IMR-90 (cell line): ENCODE results near the gene SSBP3. TPM values are rescaled to one million over a fixed set of nuclear protein-coding genes. Genes with fewer than 3 reads are reported as not detected.

Source experiments
- ATAC-seq: fragments of 200-7000 bp; cut with Tn5 transposase; 2 replicates; pipeline ENCODE4 v1.9.1; 2020; ENCODE audit warnings: low read depth, mild to moderate bottlenecking, moderate library complexity
- BruUV-seq: library from RNA; stranded (reverse); fragments of 400-500 nt; replicated peaks from 2 replicates; lab custom pipeline; 2021; lab: Mats Ljungman, UMichigan
- CTCF ChIA-PET: fragments of 300-600 bp; formaldehyde crosslinking; extraction: SDS; loops from one replicate; lab custom pipeline; 2021; ENCODE audit warnings: antibody characterized with exemption; lab: Yijun Ruan, JAX
- POLR2A ChIA-PET: fragments of 300-600 bp; sonication (Branson Sonifier 250); formaldehyde crosslinking; loops from one replicate; lab custom pipeline; 2022; ENCODE audit warnings: antibody characterized with exemption; ENCODE audit not compliant: unreplicated experiment; lab: Charles Lee
- DNase-seq: peaks from one replicate; pipeline ENCODE4 v3.0.0; 2013
- H2AFZ ChIP-seq: replicated peaks from 2 replicates; pipeline ENCODE3; 2013; ENCODE audit warnings: low read length, mild to moderate bottlenecking; ENCODE audit not compliant: poor library complexity
- H2AK5ac ChIP-seq: 2 replicates; pipeline ENCODE4 v1.6.1; 2013; ENCODE audit warnings: low read depth, low read length, inconsistent platforms
- H2AK9ac ChIP-seq: replicated peaks from 2 replicates; pipeline ENCODE3; 2013; ENCODE audit warnings: mild to moderate bottlenecking, low read depth, low read length, moderate library complexity; ENCODE audit not compliant: poor library complexity
- H2BK120ac ChIP-seq: 2 replicates; pipeline ENCODE4 v1.6.1; 2013; ENCODE audit warnings: low read depth, low read length, inconsistent platforms
- H2BK15ac ChIP-seq: 3 replicates; pipeline ENCODE4 v1.6.1; 2013; ENCODE audit warnings: low read depth, low read length, inconsistent platforms
- H2BK20ac ChIP-seq: 2 replicates; pipeline ENCODE4 v1.6.1; 2013; ENCODE audit warnings: low read depth, mild to moderate bottlenecking, inconsistent platforms, low read length, moderate library complexity
- H2BK5ac ChIP-seq: 2 replicates; pipeline ENCODE4 v1.6.1; 2013; ENCODE audit warnings: mild to moderate bottlenecking, low read depth, low read length, inconsistent platforms; ENCODE audit not compliant: poor library complexity, severe bottlenecking
- H3K14ac ChIP-seq: replicated peaks from 2 replicates; pipeline ENCODE4 v1.6.1; 2013; ENCODE audit warnings: low read depth, low read length, inconsistent platforms
- H3K18ac ChIP-seq: 2 replicates; pipeline ENCODE4 v1.6.1; 2013; ENCODE audit warnings: low read depth, low read length, control low read depth
- H3K23ac ChIP-seq: 2 replicates; pipeline ENCODE4 v1.6.1; 2013; ENCODE audit warnings: low read depth, low read length, inconsistent platforms
- H3K27ac ChIP-seq: 2 replicates; pipeline ENCODE4 v1.5.1; 2013; ENCODE audit warnings: mild to moderate bottlenecking, control low read depth, low read length; ENCODE audit not compliant: insufficient read depth
- H3K27me3 ChIP-seq: 2 replicates; pipeline ENCODE4 v1.6.1; 2013; ENCODE audit warnings: low read length; ENCODE audit not compliant: control insufficient read depth, insufficient read depth
- H3K36me3 ChIP-seq: 2 replicates; pipeline ENCODE4 v1.6.1; 2013; ENCODE audit warnings: low read length, mixed read lengths; ENCODE audit not compliant: control insufficient read depth, insufficient read depth
- H3K4ac ChIP-seq: 2 replicates; pipeline ENCODE4 v1.6.1; 2013; ENCODE audit warnings: low read depth, low read length, inconsistent platforms
- H3K4me1 ChIP-seq: 2 replicates; pipeline ENCODE4 v1.6.1; 2013; ENCODE audit warnings: low read length, mixed read lengths; ENCODE audit not compliant: control insufficient read depth, insufficient read depth
- H3K4me2 ChIP-seq: 2 replicates; pipeline ENCODE4 v1.6.1; 2013; ENCODE audit warnings: low read depth, mild to moderate bottlenecking, control low read depth, low read length, moderate library complexity
- H3K4me3 ChIP-seq: 2 replicates; pipeline ENCODE4 v1.5.1; 2013; ENCODE audit warnings: low read depth, mild to moderate bottlenecking, control low read depth, low read length, moderate library complexity; ENCODE audit not compliant: insufficient read depth
- H3K56ac ChIP-seq: 2 replicates; pipeline ENCODE4 v1.6.1; 2013; ENCODE audit warnings: low read length, inconsistent platforms; ENCODE audit not compliant: insufficient read depth; ENCODE audit errors: extremely low read depth
- H3K79me1 ChIP-seq, 2 experiments: 2 replicates each; pipeline ENCODE4 v1.6.1; 2013; ENCODE audit warnings: low read length in 2 of 2, inconsistent platforms in 1 of 2, low read depth in 1 of 2
- H3K9ac ChIP-seq: 2 replicates; pipeline ENCODE4 v1.6.1; 2013; ENCODE audit warnings: low read depth, low read length, control low read depth
- H3K9me1 ChIP-seq: 2 replicates; pipeline ENCODE4 v1.6.1; 2013; ENCODE audit warnings: low read length, inconsistent platforms; ENCODE audit not compliant: insufficient read depth
- H3K9me3 ChIP-seq: 2 replicates; pipeline ENCODE4 v1.6.1; 2013; ENCODE audit warnings: low read length; ENCODE audit not compliant: control insufficient read depth, insufficient read depth
- H4K20me1 ChIP-seq: 2 replicates; pipeline ENCODE4 v1.6.1; 2013; ENCODE audit warnings: low read length, inconsistent platforms; ENCODE audit not compliant: insufficient read depth
- H4K5ac ChIP-seq: 2 replicates; pipeline ENCODE4 v1.6.1; 2013; ENCODE audit warnings: mild to moderate bottlenecking, low read depth, low read length, control low read depth
- H4K8ac ChIP-seq, 2 experiments: 2 replicates each; pipeline ENCODE4 v1.6.1; 2013; ENCODE audit warnings: low read depth in 2 of 2, low read length in 2 of 2, control low read depth in 1 of 2, inconsistent platforms in 1 of 2
- H4K91ac ChIP-seq: 2 replicates; pipeline ENCODE4 v1.6.1; 2013; ENCODE audit warnings: low read depth, low read length, inconsistent platforms; ENCODE audit not compliant: insufficient read depth
- BHLHE40 ChIP-seq: fragments of 150-350 bp; IDR thresholded peaks from 2 replicates; pipeline ENCODE4 v1.6.1; 2016; ENCODE audit warnings: mild to moderate bottlenecking, low read depth, low read length
- CEBPB ChIP-seq: IDR thresholded peaks from 2 replicates; pipeline ENCODE4 v1.6.1; 2012; ENCODE audit warnings: low read depth, low read length, improper control_type of control experiment
- CHD1 ChIP-seq: IDR thresholded peaks from 2 replicates; pipeline ENCODE4 v1.6.1; 2012; ENCODE audit warnings: low read depth, low read length, improper control_type of control experiment
- FOS ChIP-seq: fragments of 150-350 bp; IDR thresholded peaks from 2 replicates; pipeline ENCODE4 v1.6.1; 2016; ENCODE audit warnings: low read depth, low read length
- MAFK ChIP-seq: IDR thresholded peaks from 2 replicates; pipeline ENCODE4 v1.6.1; 2012; ENCODE audit warnings: low read depth, low read length, improper control_type of control experiment
- MAZ ChIP-seq: IDR thresholded peaks from 2 replicates; pipeline ENCODE4 v1.6.1; 2012; ENCODE audit warnings: low read depth, mild to moderate bottlenecking, low read length, improper control_type of control experiment, moderate library complexity, borderline replicate concordance
- MXI1 ChIP-seq: IDR thresholded peaks from 2 replicates; pipeline ENCODE4 v1.6.1; 2012; ENCODE audit warnings: low read depth, mild to moderate bottlenecking, low read length, moderate library complexity, borderline replicate concordance
- NFE2L2 ChIP-seq: fragments of 150-350 bp; IDR thresholded peaks from 2 replicates; pipeline ENCODE4 v1.6.1; 2016; ENCODE audit warnings: low read depth, mild to moderate bottlenecking, low read length
- POLR2A ChIP-seq: IDR thresholded peaks from 2 replicates; pipeline ENCODE4 v1.6.1; 2012; ENCODE audit warnings: mild to moderate bottlenecking, low read depth, low read length
- RAD21 ChIP-seq: IDR thresholded peaks from 2 replicates; pipeline ENCODE4 v1.6.1; 2012; ENCODE audit warnings: low read length, improper control_type of control experiment
- RCOR1 ChIP-seq: IDR thresholded peaks from 2 replicates; pipeline ENCODE4 v1.6.1; 2012; ENCODE audit warnings: mild to moderate bottlenecking, low read length, improper control_type of control experiment; ENCODE audit not compliant: insufficient replicate concordance
- RFX5 ChIP-seq: IDR thresholded peaks from 2 replicates; pipeline ENCODE4 v1.8.0; 2012; ENCODE audit warnings: low read depth, mild to moderate bottlenecking, low read length, moderate library complexity
- SMC3 ChIP-seq: fragments of 150-350 bp; IDR thresholded peaks from 2 replicates; pipeline ENCODE4 v1.6.1; 2016; ENCODE audit warnings: low read depth, mild to moderate bottlenecking, antibody characterized with exemption, low read length, moderate library complexity
- WGBS, 2 experiments: methylation state at CpG; one replicate each; pipeline versions ENCODE4 v1.1.5 to v1.1.7; 2013; ENCODE audit warnings: missing lambda C conversion rate in 2 of 2; ENCODE audit not compliant: insufficient read length in 1 of 2; ENCODE audit errors: extremely low coverage in 2 of 2; 5-methylcytosine and 5-hydroxymethylcytosine counted together
- dilution Hi-C: fragments of 300-500 bp; cut with HindIII; formaldehyde crosslinking; loops from one replicate; pipeline ENCODE4 v1.14.3; 2018; ENCODE audit warnings: low sequenced_read_pairs; ENCODE audit not compliant: unreplicated experiment
- in situ Hi-C: fragments of 300-500 bp; cut with MboI; formaldehyde crosslinking; loops from 3 replicates; pipeline ENCODE4 v1.14.3; 2019; ENCODE audit warnings: low sequenced_read_pairs, inconsistent platforms, mixed read lengths
- intact Hi-C: fragments of 100-400 bp; cut with micrococcal nuclease; formaldehyde crosslinking; loops from 2 replicates; pipeline ENCODE4 v1.10.0; 2022
- polyA plus RNA-seq, 3 experiments: library from polyadenylated mRNA; depleted of rRNA; stranded (reverse); fragments of >200 nt; gene quantifications; 2 replicates each; pipeline ENCODE4 v1.2.3, GENCODE V29; 2012; ENCODE audit warnings: low replicate concordance in 1 of 3
- total RNA-seq: library from RNA; depleted of rRNA; stranded (reverse); fragments of >200 nt; gene quantifications from 2 replicates; pipeline ENCODE4 v1.2.3, GENCODE V29; 2012
- TF ChIP-seq, protein P1 (sequence below): conservative IDR thresholded peaks from 2 replicates; pipeline ENCODE4 v1.5.1; 2012; ENCODE audit warnings: mild to moderate bottlenecking, low read depth, low read length, improper control_type of control experiment
- TF ChIP-seq, protein P2 (sequence below): fragments of 150-350 bp; IDR thresholded peaks from 2 replicates; pipeline ENCODE4 v1.6.1; 2016; ENCODE audit warnings: low read depth, mild to moderate bottlenecking, low read length, moderate library complexity, borderline replicate concordance
- TF ChIP-seq, protein P3 (sequence below): fragments of 150-350 bp; IDR thresholded peaks from 2 replicates; pipeline ENCODE4 v1.6.1; 2017; ENCODE audit warnings: mild to moderate bottlenecking, antibody characterized with exemption, low read length, low read depth

SSBP3 gene
- total and polyA plus RNA-seq, 2 of the 4 experiments (the other 2 are of a cell fraction) = 10.9 to 39.6 TPM

DNA sequence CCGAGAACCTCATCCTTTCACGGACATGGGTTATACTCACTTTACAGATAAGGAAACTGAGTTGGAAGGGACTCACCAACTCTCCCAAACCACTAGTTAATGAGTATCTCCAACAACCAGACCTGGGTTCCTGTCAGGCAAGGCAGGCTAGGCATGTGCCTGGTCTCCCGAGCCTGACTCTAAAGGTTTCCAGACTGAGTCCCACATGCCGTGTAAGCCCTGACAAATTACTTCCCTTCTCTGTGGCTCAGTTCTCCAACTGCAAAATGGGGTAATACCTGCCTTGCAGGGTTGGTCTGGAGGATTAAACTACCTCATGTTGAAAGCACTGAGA lies 34.3 kb downstream of the SSBP3 start:
- Histone ChIP-seq H2AK5ac (no peak overlapping the region), H3K9me1 (peaks cover 29% of the 10 kb centered on the region), H4K91ac (no peak overlapping the region), H3K9me3 (no peaks in the 10 kb centered on the region), H2AFZ (no peak overlapping the region), H4K8ac (no peak overlapping the region), H3K18ac (no peak overlapping the region), H3K56ac (no peak overlapping the region), H2BK120ac (no peak overlapping the region), H3K14ac (no peak overlapping the region), H3K79me1 (peaks cover 54 to 92% of the 10 kb centered on the region in 2 experiments), H4K5ac (no peak overlapping the region), H2AK9ac (no peak overlapping the region), H3K23ac (peak overlapping the region; percentile 24; the same call in 1 of the 2 replicates), H4K20me1 (peaks cover 48% of the 10 kb centered on the region), H3K27me3 (no peaks in the 10 kb centered on the region), H3K4ac (no peak overlapping the region), H2BK5ac (no peak overlapping the region), H3K4me2 (no peak overlapping the region), H3K4me1 (peaks cover 12% of the 10 kb centered on the region), H3K9ac (no peak overlapping the region), H3K36me3 (peaks cover 14% of the 10 kb centered on the region), H2BK20ac (no peak overlapping the region), H3K4me3 (no peak overlapping the region), H3K27ac (no peak overlapping the region), H2BK15ac (no peak overlapping the region)
- in situ Hi-C loops = no loop called here
- dilution Hi-C loops = no loop called here
- no CpG with 5 or more reads among the region's 4 CpGs for WGBS, 2 experiments
- DNase-seq (no peak), ATAC-seq (no peak)
- BruUV-seq = no TSS peak
- intact Hi-C loops = no loop called here
- POLR2A ChIA-PET = no interaction called here
- TF ChIP-seq CHD1 (no peak), NFE2L2 (no peak), MAFK (no peak), RCOR1 (no peak), BHLHE40 (no peak), RAD21 (no peak), FOS (no peak), POLR2A (no peak), CEBPB (no peak), MAZ (no peak), RFX5 (no peak), MXI1 (no peak), SMC3 (no peak)
- TF ChIP-seq, protein P1, sequence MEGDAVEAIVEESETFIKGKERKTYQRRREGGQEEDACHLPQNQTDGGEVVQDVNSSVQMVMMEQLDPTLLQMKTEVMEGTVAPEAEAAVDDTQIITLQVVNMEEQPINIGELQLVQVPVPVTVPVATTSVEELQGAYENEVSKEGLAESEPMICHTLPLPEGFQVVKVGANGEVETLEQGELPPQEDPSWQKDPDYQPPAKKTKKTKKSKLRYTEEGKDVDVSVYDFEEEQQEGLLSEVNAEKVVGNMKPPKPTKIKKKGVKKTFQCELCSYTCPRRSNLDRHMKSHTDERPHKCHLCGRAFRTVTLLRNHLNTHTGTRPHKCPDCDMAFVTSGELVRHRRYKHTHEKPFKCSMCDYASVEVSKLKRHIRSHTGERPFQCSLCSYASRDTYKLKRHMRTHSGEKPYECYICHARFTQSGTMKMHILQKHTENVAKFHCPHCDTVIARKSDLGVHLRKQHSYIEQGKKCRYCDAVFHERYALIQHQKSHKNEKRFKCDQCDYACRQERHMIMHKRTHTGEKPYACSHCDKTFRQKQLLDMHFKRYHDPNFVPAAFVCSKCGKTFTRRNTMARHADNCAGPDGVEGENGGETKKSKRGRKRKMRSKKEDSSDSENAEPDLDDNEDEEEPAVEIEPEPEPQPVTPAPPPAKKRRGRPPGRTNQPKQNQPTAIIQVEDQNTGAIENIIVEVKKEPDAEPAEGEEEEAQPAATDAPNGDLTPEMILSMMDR = no peak
- TF ChIP-seq, protein P2, sequence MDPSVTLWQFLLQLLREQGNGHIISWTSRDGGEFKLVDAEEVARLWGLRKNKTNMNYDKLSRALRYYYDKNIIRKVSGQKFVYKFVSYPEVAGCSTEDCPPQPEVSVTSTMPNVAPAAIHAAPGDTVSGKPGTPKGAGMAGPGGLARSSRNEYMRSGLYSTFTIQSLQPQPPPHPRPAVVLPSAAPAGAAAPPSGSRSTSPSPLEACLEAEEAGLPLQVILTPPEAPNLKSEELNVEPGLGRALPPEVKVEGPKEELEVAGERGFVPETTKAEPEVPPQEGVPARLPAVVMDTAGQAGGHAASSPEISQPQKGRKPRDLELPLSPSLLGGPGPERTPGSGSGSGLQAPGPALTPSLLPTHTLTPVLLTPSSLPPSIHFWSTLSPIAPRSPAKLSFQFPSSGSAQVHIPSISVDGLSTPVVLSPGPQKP = no peak
- TF ChIP-seq, protein P3, sequence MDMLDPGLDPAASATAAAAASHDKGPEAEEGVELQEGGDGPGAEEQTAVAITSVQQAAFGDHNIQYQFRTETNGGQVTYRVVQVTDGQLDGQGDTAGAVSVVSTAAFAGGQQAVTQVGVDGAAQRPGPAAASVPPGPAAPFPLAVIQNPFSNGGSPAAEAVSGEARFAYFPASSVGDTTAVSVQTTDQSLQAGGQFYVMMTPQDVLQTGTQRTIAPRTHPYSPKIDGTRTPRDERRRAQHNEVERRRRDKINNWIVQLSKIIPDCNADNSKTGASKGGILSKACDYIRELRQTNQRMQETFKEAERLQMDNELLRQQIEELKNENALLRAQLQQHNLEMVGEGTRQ = no peak
- CTCF ChIA-PET = no interaction called here
